ENCODE results near the gene ANKRD17.

The ANKRD17 gene

GRCh38 chr4:73197220-73197619 is 61.4 kb downstream of the ANKRD17 start:
- no peak overlapping the region for H3K27ac ChIP-seq (ENCODE audit: low read length)
- H3K9me3 ChIP-seq (replicated peaks; ENCODE audit: insufficient read depth, low read length) = no peaks in the 10 kb centered on the region
- peaks cover 91% of the 10 kb centered on the region for H3K79me2 ChIP-seq (ENCODE audit: low read length)
- no peak for DNase-seq
- H3K36me3 ChIP-seq (replicated peaks; ENCODE audit: insufficient read depth, low read length) = no peaks in the 10 kb centered on the region
- H3F3A ChIP-seq (ENCODE audit: insufficient read depth, low read length) = no peaks in the 10 kb centered on the region; the same call in 1 of the 2 replicates
- peaks cover 15% of the 10 kb centered on the region; the same call in 1 of the 2 replicates for H4K20me1 ChIP-seq (ENCODE audit: insufficient read depth, low read length)
- H3K9me2 ChIP-seq (replicated peaks; ENCODE audit: insufficient read depth, low read length) = no peaks in the 10 kb centered on the region
- TF ChIP-seq EZH2 (optimal IDR thresholded peaks at IDR 0.05; ENCODE audit: low read depth, low read length) (no peak), EZH2phosphoT487 (IDR thresholded peaks at IDR 0.05; ENCODE audit: low read length) (no peak), CTCF (IDR thresholded peaks at IDR 0.05; ENCODE audit: low read length) (no peak)
- no peaks in the 10 kb centered on the region for H3K27me3 ChIP-seq (replicated peaks; ENCODE audit: insufficient read depth, low read length)
- no peak overlapping the region for H2AFZ ChIP-seq (ENCODE audit: low read length)
- H3K4me3 ChIP-seq (ENCODE audit: low read length) = no peak overlapping the region
- H3K4me2 ChIP-seq (ENCODE audit: low read depth, low read length) = no peak overlapping the region
- H3K4me1 ChIP-seq (ENCODE audit: low read length) = no peaks in the 10 kb centered on the region
- no peak overlapping the region for H3K9ac ChIP-seq (ENCODE audit: low read length)

GRCh38 chr4:73194064-73194463 is 64.5 kb downstream of the ANKRD17 start:
- no peak overlapping the region for H3K4me2 ChIP-seq (ENCODE audit: low read depth, low read length)
- H3K9me3 ChIP-seq (replicated peaks; ENCODE audit: insufficient read depth, low read length) = no peaks in the 10 kb centered on the region
- H3K27ac ChIP-seq (ENCODE audit: low read length) = no peak overlapping the region
- H3K79me2 ChIP-seq (ENCODE audit: low read length) = peaks cover 86% of the 10 kb centered on the region
- no peak overlapping the region for H3K4me3 ChIP-seq (ENCODE audit: low read length)
- no peaks in the 10 kb centered on the region for H3K27me3 ChIP-seq (replicated peaks; ENCODE audit: insufficient read depth, low read length)
- H3K36me3 ChIP-seq (replicated peaks; ENCODE audit: insufficient read depth, low read length) = no peaks in the 10 kb centered on the region
- DNase-seq = no peak
- no peaks in the 10 kb centered on the region for H3K9me2 ChIP-seq (replicated peaks; ENCODE audit: insufficient read depth, low read length)
- TF ChIP-seq EZH2phosphoT487 (IDR thresholded peaks at IDR 0.05; ENCODE audit: low read length) = no peak
- no peak for TF ChIP-seq EZH2 (optimal IDR thresholded peaks at IDR 0.05; ENCODE audit: low read depth, low read length)
- no peak for TF ChIP-seq CTCF (IDR thresholded peaks at IDR 0.05; ENCODE audit: low read length)
- H3F3A ChIP-seq (ENCODE audit: insufficient read depth, low read length) = no peaks in the 10 kb centered on the region; the same call in 1 of the 2 replicates
- H3K9ac ChIP-seq (ENCODE audit: low read length) = no peak overlapping the region
- H3K4me1 ChIP-seq (ENCODE audit: low read length) = no peaks in the 10 kb centered on the region
- H4K20me1 ChIP-seq (ENCODE audit: insufficient read depth, low read length) = no peaks in the 10 kb centered on the region
- no peak overlapping the region for H2AFZ ChIP-seq (ENCODE audit: low read length)

GRCh38 chr4:73193659-73194058 is 64.9 kb downstream of the ANKRD17 start:
- Histone ChIP-seq H3K4me3 (ENCODE audit: low read length) (no peak overlapping the region), H2AFZ (ENCODE audit: low read length) (no peak overlapping the region), H3K79me2 (ENCODE audit: low read length) (peaks cover 86% of the 10 kb centered on the region), H3K36me3 (replicated peaks; ENCODE audit: insufficient read depth, low read length) (no peaks in the 10 kb centered on the region), H3K4me1 (ENCODE audit: low read length) (no peaks in the 10 kb centered on the region), H3K9me3 (replicated peaks; ENCODE audit: insufficient read depth, low read length) (no peaks in the 10 kb centered on the region), H3K9me2 (replicated peaks; ENCODE audit: insufficient read depth, low read length) (no peaks in the 10 kb centered on the region), H3K27me3 (replicated peaks; ENCODE audit: insufficient read depth, low read length) (no peaks in the 10 kb centered on the region), H3K4me2 (ENCODE audit: low read depth, low read length) (no peak overlapping the region), H3K27ac (ENCODE audit: low read length) (no peak overlapping the region), H3K9ac (ENCODE audit: low read length) (no peak overlapping the region), H4K20me1 (ENCODE audit: insufficient read depth, low read length) (no peaks in the 10 kb centered on the region), H3F3A (ENCODE audit: insufficient read depth, low read length) (no peaks in the 10 kb centered on the region; the same call in 1 of the 2 replicates)
- TF ChIP-seq EZH2phosphoT487 (IDR thresholded peaks at IDR 0.05; ENCODE audit: low read length) = no peak
- TF ChIP-seq EZH2 (optimal IDR thresholded peaks at IDR 0.05; ENCODE audit: low read depth, low read length) = no peak
- no peak for TF ChIP-seq CTCF (IDR thresholded peaks at IDR 0.05; ENCODE audit: low read length)
- DNase-seq = no peak

Measured in MM.1S (cell line).